Cardiac septum (tissue), 1 donor: Measurements from ENCODE around the gene TRANK1. TPM values are rescaled to one million over a fixed set of nuclear protein-coding genes. Genes with fewer than 3 reads are reported as not detected.

Experiments
- DNase-seq: peaks from one replicate; pipeline ENCODE4 v3.0.0-alpha.2; 2020; ENCODE audit warnings: low spot score
- intact Hi-C: fragments of 100-400 bp; cut with DNase I; formaldehyde crosslinking; loops from one replicate; pipeline ENCODE4 v1.14.0; 2022
- total RNA-seq: library from RNA; stranded (reverse); fragmentation: NEBNext Ultra II Directional; extraction: Animal tissue kit (Norgen Biotek cat#: 25700); gene quantifications from one replicate; pipeline ENCODE4 v1.2.1, GENCODE V29; 2021
- donor health status: DM: no; HTN: no; CAD: no.

Gene TRANK1
- total RNA-seq, 1 donor from 2014 or later, result 6.3 TPM

- intact Hi-C loops, result loop anchor here (2.0 kb wide), 1 partner anchor 139 kb away; no protein-coding TSS in a partner anchor
- no peak for DNase-seq
These were observed 77.0 kb downstream of the TRANK1 start for GRCh38 chr3:36867810-36868209.

GRCh38 chr3:36866368-36866767 is 78.5 kb downstream of the TRANK1 start:
- intact Hi-C loops, result no loop called here
- no peak for DNase-seq

- intact Hi-C loops, result no loop called here
- DNase-seq, result no peak
These were observed 80.4 kb downstream of the TRANK1 start for GRCh38 chr3:36864180-36865053.

GRCh38 chr3:36862076-36862755 is 82.6 kb downstream of the TRANK1 start:
- intact Hi-C loops, result no loop called here

GRCh38 chr3:36859494-36859893 is 85.4 kb downstream of the TRANK1 start:
- intact Hi-C loops, result no loop called here
- no peak for DNase-seq

More at GRCh38 chr3:36862076-36862755, 82.6 kb downstream of the TRANK1 start:
- no peak for DNase-seq

GRCh38 chr3:36852071-36852470 is 92.8 kb downstream of the TRANK1 start:
- intact Hi-C loops, result no loop called here
- DNase-seq, result no peak

- DNase-seq, result no peak
- intact Hi-C loops, result no loop called here
These were observed 94.1 kb downstream of the TRANK1 start for GRCh38 chr3:36850743-36851142.

- DNase-seq, result no peak
- intact Hi-C loops, result no loop called here
These were observed 98.4 kb downstream of the TRANK1 start for GRCh38 chr3:36846406-36846805.

GRCh38 chr3:36843065-36844051 is 101.5 kb downstream of the TRANK1 start:
- intact Hi-C loops, result no loop called here
- no peak for DNase-seq

- intact Hi-C loops, result no loop called here
- no peak for DNase-seq
These were observed 102.6 kb downstream of the TRANK1 start for GRCh38 chr3:36842275-36842674.

- intact Hi-C loops, result no loop called here
- no peak for DNase-seq
These were observed 104.4 kb downstream of the TRANK1 start for GRCh38 chr3:36840453-36840921.

- intact Hi-C loops, result no loop called here
- DNase-seq, result no peak
These were observed 107.8 kb downstream of the TRANK1 start for GRCh38 chr3:36837089-36837488.

GRCh38 chr3:36833160-36833814 is 111.6 kb downstream of the TRANK1 start:
- no peak for DNase-seq
- intact Hi-C loops, result no loop called here

- intact Hi-C loops, result no loop called here
- no peak for DNase-seq
These were observed 112.4 kb downstream of the TRANK1 start for GRCh38 chr3:36832406-36832805.

GRCh38 chr3:36827133-36827532 is 117.7 kb downstream of the TRANK1 start:
- no peak for DNase-seq

GRCh38 chr3:36826240-36826639 is 118.6 kb downstream of the TRANK1 start:
- intact Hi-C loops, result loop anchor here (5.0 kb wide), 1 partner anchor 34 kb away; no protein-coding TSS in a partner anchor
- no peak for DNase-seq

More at GRCh38 chr3:36827133-36827532, 117.7 kb downstream of the TRANK1 start:
- intact Hi-C loops, result loop anchor here (5.0 kb wide), 1 partner anchor 35 kb away; no protein-coding TSS in a partner anchor

GRCh38 chr3:36824443-36824842 is 120.4 kb downstream of the TRANK1 start:
- intact Hi-C loops, result no loop called here
- DNase-seq, result no peak

- intact Hi-C loops, result no loop called here
- no peak for DNase-seq
These were observed 121.0 kb downstream of the TRANK1 start for GRCh38 chr3:36823806-36824205.

- DNase-seq, result no peak
- intact Hi-C loops, result no loop called here
These were observed 124.8 kb downstream of the TRANK1 start for GRCh38 chr3:36820083-36820482.
